HepG2 (cell line): ENCODE results near the gene TTF2. TPM values are rescaled to one million over a fixed set of nuclear protein-coding genes. Genes with fewer than 3 reads are reported as not detected.

Experiments
- FOXK2 ChIP-seq: fragments of 450-650 bp; IDR thresholded peaks from 2 replicates; pipeline ENCODE4 v1.6.1; 2016
- GMEB2 ChIP-seq: IDR thresholded peaks from 2 replicates; pipeline ENCODE4 v1.6.1; 2016; ENCODE audit warnings: missing biosample characterization, missing genetic modification reagents, low read depth
- JUNB ChIP-seq: sonication (generic); formaldehyde crosslinking; IDR thresholded peaks from 2 replicates; pipeline ENCODE4 v1.8.0; 2022; ENCODE audit warnings: missing genetic modification reagents, mild to moderate bottlenecking, borderline replicate concordance
- KDM6A ChIP-seq: IDR thresholded peaks from 2 replicates; pipeline ENCODE4 v1.6.1; 2016; ENCODE audit warnings: low read depth
- MED8 ChIP-seq: sonication (generic); formaldehyde crosslinking; IDR thresholded peaks from 2 replicates; pipeline ENCODE4 v1.8.1; 2023; ENCODE audit warnings: mild to moderate bottlenecking, missing genetic modification reagents; ENCODE audit not compliant: insufficient replicate concordance
- MLXIP ChIP-seq: sonication (generic); formaldehyde crosslinking; IDR thresholded peaks from 2 replicates; pipeline ENCODE4 v1.9.0; 2021; ENCODE audit warnings: missing genetic modification reagents, borderline replicate concordance
- NFRKB ChIP-seq: fragments of 450-650 bp; IDR thresholded peaks from 2 replicates; pipeline ENCODE4 v1.6.1; 2017
- PCBP1 ChIP-seq: fragments of 200-400 bp; formaldehyde crosslinking; IDR thresholded peaks from 2 replicates; pipeline ENCODE4 v1.6.1; 2017; ENCODE audit warnings: mild to moderate bottlenecking, low read depth, low read length, borderline replicate concordance
- SMARCC2 ChIP-seq: fragments of 450-650 bp; IDR thresholded peaks from 2 replicates; pipeline ENCODE4 v1.6.1; 2017; ENCODE audit warnings: antibody characterized with exemption, mild to moderate bottlenecking
- SMYD3 ChIP-seq: sonication (generic); formaldehyde crosslinking; IDR thresholded peaks from 2 replicates; pipeline ENCODE4 v1.8.1; 2023; ENCODE audit warnings: mild to moderate bottlenecking, missing genetic modification reagents
- SOX13 ChIP-seq, 3 experiments: fragments of 450-650 bp in 1 of 3; sonication (generic) in 1 of 3; formaldehyde crosslinking in 1 of 3; IDR thresholded peaks in 2 of 3; conservative IDR thresholded peaks in 1 of 3; 2 replicates each; pipeline versions ENCODE4 v1.5.0 to v1.6.1; 2016 to 2020; ENCODE audit warnings: antibody characterized with exemption in 1 of 3, mild to moderate bottlenecking in 1 of 3, missing compliant biosample characterization in 1 of 3, missing genetic modification reagents in 1 of 3, moderate library complexity in 1 of 3
- TBX2 ChIP-seq: sonication (generic); formaldehyde crosslinking; IDR thresholded peaks from 2 replicates; pipeline ENCODE4 v1.5.0; 2020; ENCODE audit warnings: missing genetic modification reagents, mild to moderate bottlenecking, borderline replicate concordance
- ZBTB37 ChIP-seq: sonication (generic); formaldehyde crosslinking; IDR thresholded peaks from 2 replicates; pipeline ENCODE4 v1.4.0; 2020; ENCODE audit warnings: mild to moderate bottlenecking, missing genetic modification reagents
- ZNF552 ChIP-seq: sonication (generic); formaldehyde crosslinking; IDR thresholded peaks from 2 replicates; pipeline ENCODE4 v1.9.0; 2022; ENCODE audit warnings: missing genetic modification reagents, mild to moderate bottlenecking, borderline replicate concordance
- ZNF766 ChIP-seq: sonication (generic); formaldehyde crosslinking; IDR thresholded peaks from 2 replicates; pipeline ENCODE4 v1.5.0; 2020; ENCODE audit warnings: missing genetic modification reagents, borderline replicate concordance
- ZNF768 ChIP-seq: sonication (generic); formaldehyde crosslinking; IDR thresholded peaks from 2 replicates; pipeline ENCODE4 v1.4.0; 2020; ENCODE audit warnings: missing genetic modification reagents
- ZNF83 ChIP-seq: sonication (generic); formaldehyde crosslinking; IDR thresholded peaks from 2 replicates; pipeline ENCODE4 v1.4.0; 2020; ENCODE audit warnings: missing genetic modification reagents, mild to moderate bottlenecking, borderline replicate concordance
- ZSCAN9 ChIP-seq: IDR thresholded peaks from 2 replicates; pipeline ENCODE4 v1.6.1; 2016; ENCODE audit warnings: borderline replicate concordance
- polyA plus RNA-seq, 8 experiments: library from polyadenylated mRNA; depleted of rRNA in 3 of 8; stranded (reverse) in 7 of 8; unstranded in 1 of 8; fragments of >200 nt; fragmentation: Illumina TruSeq in 4 of 8; extraction: Trizol in 4 of 8; gene quantifications; 2 replicates each; pipeline versions ENCODE4 v1.2.1 to v1.2.3, GENCODE V29; 2011 to 2016; ENCODE audit warnings: low read depth in 4 of 8, missing spikeins in 1 of 8, mixed read lengths in 1 of 8; ENCODE audit not compliant: insufficient read depth in 1 of 8
- total RNA-seq, 5 experiments: library from RNA; depleted of rRNA; stranded (reverse); fragments of >200 nt; fragmentation: Illumina TruSeq; extraction: Trizol; gene quantifications; 2 replicates each; pipeline ENCODE4 v1.2.3, GENCODE V29; 2016; ENCODE audit warnings: low read depth in 1 of 5
- TF ChIP-seq, protein P1 (sequence below): sonication (generic); formaldehyde crosslinking; IDR thresholded peaks from 2 replicates; pipeline ENCODE4 v1.8.1; 2023; ENCODE audit warnings: missing genetic modification reagents, mild to moderate bottlenecking, borderline replicate concordance
- TF ChIP-seq, protein P2 (sequence below): sonication (generic); formaldehyde crosslinking; IDR thresholded peaks from 2 replicates; pipeline ENCODE4 v1.8.0; 2022; ENCODE audit warnings: mild to moderate bottlenecking, missing genetic modification reagents
- TF ChIP-seq, protein P3 (sequence below): sonication (generic); formaldehyde crosslinking; IDR thresholded peaks from 2 replicates; pipeline ENCODE4 v1.4.0; 2020; ENCODE audit warnings: mild to moderate bottlenecking, low read depth, missing genetic modification reagents

Gene TTF2
- total and polyA plus RNA-seq, 2 of the 13 experiments (the other 11 are each of a cell fraction or from before 2014, with no cell fraction given) = 12.8 to 48.9 TPM

DNA sequence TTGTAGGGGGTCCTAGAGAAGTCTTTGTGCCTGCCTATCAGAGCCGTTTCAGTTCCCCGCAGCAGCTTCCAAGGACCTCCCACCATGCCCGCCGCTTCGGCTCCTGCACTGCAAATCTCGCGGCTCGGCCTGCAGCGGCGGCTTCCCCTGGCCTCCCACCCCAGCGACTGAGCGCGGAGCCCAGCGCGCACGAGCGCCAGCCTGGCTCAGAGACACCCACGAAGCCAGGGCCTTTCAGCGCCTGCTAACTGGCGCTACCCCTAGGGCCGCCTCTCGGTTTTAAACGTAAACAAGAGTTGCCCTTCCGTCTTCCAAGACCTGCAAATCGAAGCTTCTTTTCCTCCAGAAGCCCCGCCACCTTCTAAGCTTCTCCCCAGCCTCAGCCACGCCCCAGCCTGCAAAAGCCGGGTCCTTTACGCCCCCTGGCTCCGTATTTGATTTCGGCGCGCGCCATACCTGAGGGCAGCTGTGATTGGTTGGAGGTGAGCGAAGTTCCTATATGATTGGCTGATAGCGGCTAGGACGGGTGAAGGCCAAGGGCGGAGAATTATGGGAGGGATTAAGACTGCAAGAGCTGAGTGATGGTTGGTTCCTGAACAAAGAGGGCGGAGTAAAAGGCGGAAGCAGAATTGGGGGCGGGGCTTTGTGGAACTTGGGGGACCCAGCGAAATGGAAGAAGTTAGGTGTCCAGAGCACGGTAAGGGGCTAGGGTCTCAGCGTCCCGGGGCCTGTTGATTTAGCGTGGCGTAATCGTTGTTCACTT lies at the start of gene TTF2 (continued):
- no peak for TF ChIP-seq ZBTB37
- TF ChIP-seq MED8 (CRISPR knock-in tag) = peak; percentile 53
- no peak for TF ChIP-seq MLXIP (CRISPR knock-in tag)
- TF ChIP-seq GMEB2 (CRISPR knock-in tag) = no peak
- no peak for TF ChIP-seq SOX13 (IDR thresholded peaks at IDR 0.05)
- no peak for TF ChIP-seq SOX13 (CRISPR knock-in tag; conservative IDR thresholded peaks at IDR 0.05 in 1 of 2, IDR thresholded peaks at IDR 0.05 in 1 of 2)
- no peak for TF ChIP-seq ZSCAN9 (CRISPR knock-in tag)
- no peak for TF ChIP-seq JUNB (CRISPR knock-in tag)
- no peak for TF ChIP-seq ZNF552 (CRISPR knock-in tag)
- no peak for TF ChIP-seq KDM6A (CRISPR knock-in tag)
- no peak for TF ChIP-seq SMYD3 (CRISPR knock-in tag)
- TF ChIP-seq, protein P1, sequence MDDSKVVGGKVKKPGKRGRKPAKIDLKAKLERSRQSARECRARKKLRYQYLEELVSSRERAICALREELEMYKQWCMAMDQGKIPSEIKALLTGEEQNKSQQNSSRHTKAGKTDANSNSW = no peak
- peak; percentile 38; the same call in 1 of the 2 replicates for TF ChIP-seq PCBP1
- peak; percentile 74; the same call in 1 of the 2 replicates for TF ChIP-seq ZNF83 (CRISPR knock-in tag)
- no peak for TF ChIP-seq ZNF766 (CRISPR knock-in tag)
- peak; percentile 73; the same call in 1 of the 2 replicates for TF ChIP-seq ZNF768
- no peak for TF ChIP-seq FOXK2
- TF ChIP-seq, protein P2, sequence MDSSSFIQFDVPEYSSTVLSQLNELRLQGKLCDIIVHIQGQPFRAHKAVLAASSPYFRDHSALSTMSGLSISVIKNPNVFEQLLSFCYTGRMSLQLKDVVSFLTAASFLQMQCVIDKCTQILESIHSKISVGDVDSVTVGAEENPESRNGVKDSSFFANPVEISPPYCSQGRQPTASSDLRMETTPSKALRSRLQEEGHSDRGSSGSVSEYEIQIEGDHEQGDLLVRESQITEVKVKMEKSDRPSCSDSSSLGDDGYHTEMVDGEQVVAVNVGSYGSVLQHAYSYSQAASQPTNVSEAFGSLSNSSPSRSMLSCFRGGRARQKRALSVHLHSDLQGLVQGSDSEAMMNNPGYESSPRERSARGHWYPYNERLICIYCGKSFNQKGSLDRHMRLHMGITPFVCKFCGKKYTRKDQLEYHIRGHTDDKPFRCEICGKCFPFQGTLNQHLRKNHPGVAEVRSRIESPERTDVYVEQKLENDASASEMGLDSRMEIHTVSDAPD (CRISPR knock-in tag) = no peak
- TF ChIP-seq, protein P3, sequence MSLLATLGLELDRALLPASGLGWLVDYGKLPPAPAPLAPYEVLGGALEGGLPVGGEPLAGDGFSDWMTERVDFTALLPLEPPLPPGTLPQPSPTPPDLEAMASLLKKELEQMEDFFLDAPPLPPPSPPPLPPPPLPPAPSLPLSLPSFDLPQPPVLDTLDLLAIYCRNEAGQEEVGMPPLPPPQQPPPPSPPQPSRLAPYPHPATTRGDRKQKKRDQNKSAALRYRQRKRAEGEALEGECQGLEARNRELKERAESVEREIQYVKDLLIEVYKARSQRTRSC = no peak
- TF ChIP-seq NFRKB = no peak
- no peak for TF ChIP-seq SMARCC2
- peak; percentile 44; the same call in 1 of the 2 replicates for TF ChIP-seq TBX2 (CRISPR knock-in tag)
